ENCODE results near the gene DGKK.
"Not testable (repeated sequence)": the region's sequence is repeated elsewhere in the genome, so short reads cannot be mapped to it uniquely, and the experiment has no call there.

Gene DGKK

GRCh38 chrX:50375481-50376267, 95.0 kb downstream of the DGKK start:
- DNase-seq, result no peak
- Mint-ChIP-seq H3K9me3 (no peaks in the 10 kb centered on the region), H3K4me1 (no peaks in the 10 kb centered on the region), H3K27me3 (no peaks in the 10 kb centered on the region), H3K36me3 (ENCODE audit: low read depth) (no peaks in the 10 kb centered on the region), H3K4me3 (no peak overlapping the region), H3K27ac (no peak overlapping the region)
- ATAC-seq, result no peak

- H3K27ac Mint-ChIP-seq, result no peak overlapping the region
Observed at GRCh38 chrX:50372966-50373365, 97.7 kb downstream of the DGKK start.

GRCh38 chrX:50343917-50344316, 126.7 kb downstream of the DGKK start:
- Mint-ChIP-seq H3K4me3 (no peak overlapping the region), H3K27me3 (no peaks in the 10 kb centered on the region), H3K36me3 (ENCODE audit: low read depth) (no peaks in the 10 kb centered on the region), H3K27ac (no peak overlapping the region), H3K4me1 (no peaks in the 10 kb centered on the region), H3K9me3 (no peaks in the 10 kb centered on the region)
- no peak for ATAC-seq
- no peak for DNase-seq

More at GRCh38 chrX:50372966-50373365, 97.7 kb downstream of the DGKK start:
- DNase-seq (no peak), ATAC-seq (no peak)
- H3K4me1 Mint-ChIP-seq, result no peaks in the 10 kb centered on the region
- no peaks in the 10 kb centered on the region for H3K9me3 Mint-ChIP-seq
- H3K27me3 Mint-ChIP-seq, result no peaks in the 10 kb centered on the region
- H3K4me3 Mint-ChIP-seq, result no peak overlapping the region
- H3K36me3 Mint-ChIP-seq (ENCODE audit: low read depth), result no peaks in the 10 kb centered on the region

- H3K9me3 Mint-ChIP-seq, result no peaks in the 10 kb centered on the region
- DNase-seq (no peak), ATAC-seq (no peak)
- no peak overlapping the region for H3K27ac Mint-ChIP-seq
- H3K4me1 Mint-ChIP-seq, result no peaks in the 10 kb centered on the region
- H3K4me3 Mint-ChIP-seq, result no peak overlapping the region
- H3K36me3 Mint-ChIP-seq (ENCODE audit: low read depth), result no peaks in the 10 kb centered on the region
- no peaks in the 10 kb centered on the region for H3K27me3 Mint-ChIP-seq
Observed at GRCh38 chrX:50333308-50333707, 137.3 kb downstream of the DGKK start.

- ATAC-seq; H3K9me3 Mint-ChIP-seq; DNase-seq; H3K27me3 Mint-ChIP-seq; H3K27ac Mint-ChIP-seq; H3K36me3 Mint-ChIP-seq (ENCODE audit: low read depth); H3K4me1 Mint-ChIP-seq; H3K4me3 Mint-ChIP-seq: not testable (repeated sequence)
Observed at GRCh38 chrX:50332668-50333067, 138.0 kb downstream of the DGKK start.

- DNase-seq (no peak), ATAC-seq (no peak)
- no peak overlapping the region for H3K4me3 Mint-ChIP-seq
- no peaks in the 10 kb centered on the region for H3K36me3 Mint-ChIP-seq (ENCODE audit: low read depth)
- H3K27me3 Mint-ChIP-seq, result no peaks in the 10 kb centered on the region
- no peak overlapping the region for H3K27ac Mint-ChIP-seq
- H3K4me1 Mint-ChIP-seq, result no peaks in the 10 kb centered on the region
- H3K9me3 Mint-ChIP-seq, result no peaks in the 10 kb centered on the region
Observed at GRCh38 chrX:50327235-50327634, 143.4 kb downstream of the DGKK start.
